ENCODE results near the gene SLC41A3. TPM values are rescaled to one million over a fixed set of nuclear protein-coding genes. Genes with fewer than 3 reads are reported as not detected.
"Not testable (repeated sequence)": the region's sequence is repeated elsewhere in the genome, so short reads cannot be mapped to it uniquely, and the experiment has no call there.

Gene SLC41A3
- total RNA-seq, 1 donor from 2014 or later, result 18.0 TPM

DNA sequence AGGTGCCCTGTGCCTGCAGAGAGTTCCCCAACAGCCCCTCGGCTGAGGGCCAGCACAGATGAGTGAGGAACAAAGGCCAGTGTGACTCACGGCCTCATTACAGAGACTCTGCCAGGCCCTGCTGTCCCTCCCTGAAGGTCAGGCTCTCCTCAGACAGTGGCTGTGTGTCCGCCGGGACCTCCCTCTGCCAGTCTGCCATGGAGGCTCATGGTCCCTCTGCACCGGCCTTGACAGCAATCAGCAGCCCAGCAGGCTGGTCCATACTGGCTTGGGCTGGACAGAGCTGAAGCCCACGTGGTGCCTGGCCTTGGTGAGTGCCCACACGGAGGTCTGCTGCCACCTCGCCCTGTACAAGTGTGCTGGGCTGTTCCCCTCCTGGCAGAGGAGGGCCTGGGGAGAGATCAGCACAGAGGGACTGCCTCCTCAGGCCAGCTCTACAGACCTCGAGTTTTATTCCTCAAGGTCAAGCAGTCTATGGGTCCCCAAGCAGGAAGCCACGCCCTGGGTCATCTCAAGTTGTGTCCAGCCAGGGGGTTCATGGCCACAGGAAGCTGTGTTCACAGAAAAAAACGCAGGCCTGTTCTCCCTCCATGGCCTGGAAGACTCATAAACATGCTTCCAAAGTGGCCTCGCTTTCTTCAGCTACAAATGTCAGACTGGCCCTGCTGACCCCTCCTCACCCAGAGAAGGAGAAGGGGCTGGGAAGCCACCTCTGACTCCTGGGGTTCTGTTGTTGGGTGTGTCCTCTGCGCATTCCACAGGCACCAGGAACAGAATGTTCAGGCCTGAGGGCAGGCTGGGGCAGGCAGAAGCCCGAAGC is 27.0 kb downstream of the SLC41A3 start:
- intact Hi-C loops (cut with micrococcal nuclease), result no loop called here

DNA sequence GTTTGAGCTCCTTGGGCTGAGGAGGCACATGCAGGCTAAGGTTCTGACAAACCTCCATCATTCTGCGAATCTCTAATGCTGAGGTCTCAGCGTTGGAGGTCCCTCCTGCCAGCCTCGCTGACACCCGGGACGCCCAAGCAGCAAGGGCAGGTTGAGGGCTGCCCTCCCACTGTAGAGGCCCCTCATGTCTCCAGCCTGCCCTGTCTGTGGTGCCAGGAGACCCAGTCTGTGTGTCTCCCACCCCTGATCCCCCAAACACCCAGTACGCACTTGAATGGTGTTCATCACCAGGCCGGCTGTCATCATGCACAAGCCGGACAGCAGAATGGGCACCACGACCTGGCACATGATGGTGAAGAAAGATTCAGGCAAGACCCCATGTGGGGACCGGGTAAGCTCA is 27.8 kb downstream of the SLC41A3 start:
- intact Hi-C loops (cut with micrococcal nuclease), result no loop called here

DNA sequence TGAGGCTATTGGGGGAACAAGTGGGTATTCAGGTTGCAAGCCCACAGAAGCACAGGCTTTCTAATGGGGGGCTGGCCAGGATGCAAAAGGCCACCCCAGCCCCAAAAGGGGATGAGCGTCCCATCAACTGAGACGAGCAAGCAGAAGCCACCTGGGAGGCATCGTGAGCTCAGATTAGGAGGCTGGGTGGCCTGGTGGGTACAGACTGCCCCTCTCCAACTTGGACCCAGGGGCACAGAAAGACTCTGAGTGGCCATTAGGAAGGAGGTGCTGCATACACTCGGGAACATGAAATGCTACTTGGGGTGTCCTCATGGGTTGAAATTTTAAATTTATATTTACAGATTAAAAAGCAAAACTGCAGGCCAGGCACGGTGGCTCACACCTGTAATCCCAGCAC is 29.1 kb downstream of the SLC41A3 start:
- intact Hi-C loops (cut with micrococcal nuclease), result no loop called here

DNA sequence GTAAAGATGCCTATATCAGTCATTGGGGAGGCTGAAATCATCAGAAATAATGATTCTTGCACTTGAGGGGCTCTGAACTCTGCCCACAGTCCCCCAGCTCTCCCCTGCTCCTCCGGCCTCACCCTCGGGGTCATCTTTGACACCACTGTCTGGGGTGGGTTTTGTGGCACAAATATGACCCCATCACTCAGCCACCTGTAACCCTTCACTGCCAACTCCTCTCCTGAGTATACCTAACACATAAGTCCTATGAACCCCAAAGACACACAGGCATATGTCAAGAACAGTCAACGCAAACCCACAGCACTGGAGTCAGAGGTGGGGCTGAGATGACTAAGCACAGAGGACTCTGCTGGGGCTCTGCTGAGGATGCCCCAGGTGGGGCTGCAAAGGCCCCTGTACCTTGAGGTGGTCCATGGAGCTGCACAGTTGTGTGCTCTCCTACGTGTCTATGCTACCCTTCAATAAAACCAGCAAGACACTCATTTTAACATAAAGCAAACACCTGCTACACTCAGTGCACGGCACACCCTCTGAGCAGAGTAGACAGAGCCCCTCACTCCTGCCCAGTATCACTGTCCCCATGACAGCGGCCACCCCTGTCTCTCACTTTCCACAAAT is 29.9 kb downstream of the SLC41A3 start:
- intact Hi-C loops (cut with micrococcal nuclease), result no loop called here

DNA sequence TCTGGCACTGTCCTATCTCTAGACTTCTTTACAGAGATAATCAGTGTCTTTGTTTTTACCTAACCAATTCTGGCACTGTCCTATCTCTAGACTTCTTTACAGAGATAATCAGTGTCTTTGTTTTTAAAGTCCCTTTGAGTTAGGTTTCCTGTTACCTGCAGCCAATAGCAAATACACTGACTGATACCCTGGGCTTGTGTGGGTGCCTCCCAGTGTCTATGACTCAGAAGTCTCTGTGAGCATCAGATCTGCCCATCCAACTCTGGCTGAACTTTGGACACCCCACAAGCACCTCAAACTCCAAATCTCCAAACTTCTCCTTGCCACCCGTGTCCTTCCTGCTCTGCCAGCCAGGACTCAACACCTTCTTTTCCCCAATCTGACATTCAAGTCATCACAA is 30.4 kb downstream of the SLC41A3 start:
- intact Hi-C loops (cut with micrococcal nuclease), result no loop called here

DNA sequence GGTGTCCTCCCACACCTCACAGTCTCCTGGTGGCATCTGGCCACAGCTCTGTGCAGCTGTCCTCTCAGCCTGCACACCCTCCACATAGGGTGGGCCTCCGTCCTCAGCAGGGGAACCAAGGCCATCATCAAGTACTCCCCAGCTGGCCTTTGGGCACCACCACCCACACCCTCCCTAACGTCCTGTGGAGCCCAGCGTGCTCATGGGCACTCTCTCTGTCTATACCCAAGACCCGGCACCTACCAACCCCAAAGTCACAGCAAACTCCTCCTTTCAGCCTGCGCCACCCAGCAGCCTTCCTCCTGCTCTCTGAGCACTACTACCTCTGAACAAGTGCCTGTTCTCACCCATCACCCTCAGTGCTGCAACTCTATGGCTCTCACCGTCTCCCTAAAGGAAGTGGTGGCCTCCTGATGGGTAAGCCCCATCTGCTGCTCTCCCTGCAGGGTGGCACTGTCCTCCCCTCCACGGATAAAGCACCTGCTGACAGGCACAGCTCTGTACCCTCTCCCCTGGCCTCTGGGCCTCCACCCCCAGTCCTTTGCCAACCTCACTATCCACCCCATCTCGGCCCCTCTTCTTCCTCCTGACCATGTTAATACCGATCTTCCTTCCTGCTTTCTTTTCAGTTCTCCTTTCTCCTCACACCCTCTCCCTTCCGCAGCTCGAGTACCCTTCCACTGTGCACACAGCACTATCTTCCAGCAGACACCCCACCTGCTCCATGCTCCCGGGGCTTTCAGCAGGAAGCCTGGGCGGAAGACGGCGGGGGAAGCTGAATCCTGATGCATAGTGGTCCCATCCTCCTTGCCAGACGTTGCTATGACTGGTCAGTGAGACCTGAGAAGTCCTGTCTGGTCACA is 31.5 kb downstream of the SLC41A3 start:
- intact Hi-C loops (cut with micrococcal nuclease), result no loop called here

DNA sequence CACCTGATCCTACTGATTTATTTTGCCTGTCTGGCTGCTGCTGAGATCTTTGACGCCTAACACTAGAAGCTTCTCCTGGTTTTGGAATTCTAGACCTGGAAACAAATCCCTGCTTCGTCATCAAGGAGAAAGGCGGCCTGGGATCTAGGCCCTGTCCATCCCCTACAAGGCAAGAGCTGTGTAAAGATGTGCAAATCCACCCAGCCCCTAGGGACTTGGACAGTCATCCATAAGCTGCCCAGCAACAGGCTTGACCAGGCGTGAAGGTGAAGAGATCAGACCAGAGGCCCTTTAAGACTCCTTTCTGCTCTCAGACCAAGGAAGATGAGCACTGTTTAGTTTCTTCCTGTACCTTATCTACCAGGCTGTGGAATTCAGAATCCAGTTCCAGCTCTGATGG is 32.2 kb downstream of the SLC41A3 start:
- intact Hi-C loops (cut with micrococcal nuclease), result no loop called here

DNA sequence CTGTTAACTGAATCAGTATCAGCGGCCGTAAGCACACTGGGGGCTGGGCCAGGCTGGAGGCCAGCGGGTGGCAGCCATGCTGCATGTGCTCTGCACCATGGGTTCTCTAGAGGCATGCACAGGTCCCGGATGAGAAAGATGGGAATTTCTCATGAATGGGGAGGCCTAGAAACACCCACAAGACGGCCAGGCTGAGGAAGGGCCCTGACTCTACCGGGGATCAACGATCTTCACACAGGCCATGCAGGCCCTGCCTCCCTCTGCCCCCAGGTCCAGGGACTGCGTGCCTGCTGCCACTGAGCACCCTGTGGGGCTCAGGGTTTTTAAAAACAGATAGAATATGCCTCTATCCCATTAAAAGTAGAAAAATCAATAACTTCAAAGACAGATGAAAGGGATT is 32.7 kb downstream of the SLC41A3 start:
- intact Hi-C loops (cut with micrococcal nuclease), result no loop called here

DNA sequence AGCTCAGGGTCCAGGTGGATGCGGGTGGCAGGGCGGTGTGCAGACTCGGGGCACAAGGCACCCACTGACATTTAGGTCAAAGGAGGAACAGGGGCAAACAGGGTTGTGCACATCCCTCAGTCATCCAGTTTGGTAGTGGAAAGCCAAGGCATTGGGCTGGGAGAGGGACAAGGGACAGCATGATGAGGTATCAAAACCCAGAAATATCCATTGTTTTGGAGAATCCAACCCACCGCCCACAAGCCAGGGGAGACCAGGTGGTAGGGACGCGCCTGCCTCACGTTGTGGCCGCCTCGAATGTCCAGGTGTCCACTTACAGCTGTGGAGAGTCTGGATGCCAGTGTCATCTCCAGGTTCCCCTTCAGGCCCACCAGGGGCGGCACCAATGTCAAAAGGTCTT is 33.3 kb downstream of the SLC41A3 start:
- intact Hi-C loops (cut with micrococcal nuclease), result no loop called here

DNA sequence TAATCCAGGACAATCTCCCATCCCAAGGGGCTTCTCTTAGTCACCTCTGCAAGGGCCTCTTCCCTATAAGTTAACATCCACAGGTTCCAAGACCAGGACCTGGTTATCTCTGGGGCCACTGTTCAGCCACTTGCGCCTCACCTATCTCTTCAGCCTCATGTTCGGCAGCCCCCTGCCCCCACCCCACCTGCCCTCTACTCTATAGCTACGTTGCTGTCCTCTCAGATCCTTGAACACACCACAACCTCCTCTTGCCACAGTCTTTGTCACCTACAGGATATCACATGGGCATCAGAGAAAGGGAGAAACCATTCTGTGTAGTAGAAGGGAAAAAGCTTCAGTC is 33.9 kb downstream of the SLC41A3 start:
- intact Hi-C loops (cut with micrococcal nuclease), result no loop called here

DNA sequence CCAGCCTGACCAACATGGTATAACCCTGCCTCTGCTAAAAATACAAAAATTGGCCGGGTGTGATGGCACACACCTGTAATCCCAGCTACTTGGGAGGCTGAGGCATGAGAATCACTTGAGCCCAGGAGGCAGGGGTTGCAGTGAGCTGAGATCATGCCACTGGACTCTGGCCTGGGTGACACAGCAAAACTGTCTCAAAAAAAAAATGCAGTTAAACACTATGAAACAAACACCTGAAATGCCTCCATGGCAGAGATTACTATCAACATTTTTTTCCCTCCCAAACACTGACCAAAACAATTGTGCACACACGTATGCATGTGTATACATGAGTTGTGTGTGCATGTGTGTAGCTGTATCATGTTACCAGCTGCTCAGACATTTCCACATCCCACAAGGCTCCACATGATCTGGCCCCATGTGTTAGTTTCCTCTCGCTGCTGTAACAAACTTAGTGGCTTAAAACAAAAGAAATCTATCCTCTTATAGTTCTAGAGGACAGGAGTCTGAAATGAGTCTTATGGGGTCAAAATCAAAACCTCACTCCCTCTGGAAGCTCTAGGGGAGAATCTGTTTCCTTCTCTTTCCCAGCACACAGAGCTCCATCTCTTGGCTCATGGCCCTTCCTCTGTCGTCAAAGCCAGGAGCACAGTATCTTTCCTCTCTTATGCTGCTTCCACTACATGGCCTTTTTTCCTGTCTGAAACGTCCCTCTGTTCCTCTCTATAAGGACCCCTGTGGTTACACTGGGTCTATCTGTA is 34.5 kb downstream of the SLC41A3 start:
- intact Hi-C loops (cut with micrococcal nuclease), result no loop called here

DNA sequence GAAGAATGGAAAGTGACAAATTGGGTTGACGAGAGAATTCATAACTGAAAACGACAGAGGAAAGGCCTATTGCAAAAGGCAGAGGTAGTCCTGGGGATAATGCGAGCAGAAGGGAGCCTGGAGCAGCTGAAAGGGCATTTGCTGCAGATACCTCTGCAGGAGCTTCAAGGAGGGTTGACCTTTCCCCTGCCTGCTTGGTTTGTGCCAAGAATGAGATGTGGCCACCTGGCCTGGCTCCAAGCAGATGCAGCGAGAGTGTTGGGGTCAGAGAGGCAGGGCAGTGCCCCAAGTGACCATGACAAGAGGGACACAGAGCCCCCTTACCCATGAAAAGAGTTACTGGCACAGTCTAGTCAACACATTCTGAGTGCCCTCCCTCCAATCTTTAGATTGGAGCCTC is 43.5 kb downstream of the SLC41A3 start:
- intact Hi-C loops (cut with micrococcal nuclease), result no loop called here

DNA sequence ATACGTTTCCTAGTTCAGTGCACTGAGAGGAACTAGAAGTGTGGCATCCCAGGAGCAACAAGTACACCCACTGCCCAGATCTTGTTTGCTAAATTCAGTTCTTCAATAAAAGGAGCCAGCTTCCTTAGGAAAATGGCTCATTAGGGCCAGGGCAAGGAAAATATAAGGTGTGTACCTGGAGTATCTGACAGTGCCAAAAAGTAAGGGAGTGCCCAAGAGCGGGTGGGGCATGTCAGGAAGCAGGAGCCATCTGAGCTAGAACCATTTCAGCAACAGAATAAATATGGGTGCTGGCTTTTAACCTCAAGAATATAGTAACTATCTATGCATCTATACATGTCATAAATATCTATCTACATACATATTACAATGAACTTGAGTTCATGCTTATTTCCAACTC is 44.1 kb downstream of the SLC41A3 start:
- intact Hi-C loops (cut with micrococcal nuclease), result no loop called here

DNA sequence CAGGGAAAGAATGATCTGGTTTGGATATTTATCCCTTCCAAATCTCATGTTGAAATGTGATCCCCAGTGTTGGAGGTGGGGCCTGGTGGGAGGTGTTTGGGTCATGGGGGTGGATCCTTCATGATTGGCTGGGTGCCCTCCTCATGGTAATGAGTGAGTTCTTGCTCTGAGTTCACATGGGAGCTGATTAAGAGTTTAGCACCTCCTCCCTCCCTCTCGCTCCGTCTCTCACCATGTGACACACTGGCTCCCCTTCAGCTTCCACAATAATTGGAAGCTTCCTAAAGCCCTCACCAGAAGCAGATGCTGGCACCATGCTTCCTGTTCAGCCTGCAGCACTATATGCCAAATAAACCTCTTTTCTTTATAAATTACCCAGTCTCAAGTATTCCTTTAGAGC is 45.1 kb downstream of the SLC41A3 start:
- intact Hi-C loops (cut with micrococcal nuclease), result not testable (repeated sequence)

DNA sequence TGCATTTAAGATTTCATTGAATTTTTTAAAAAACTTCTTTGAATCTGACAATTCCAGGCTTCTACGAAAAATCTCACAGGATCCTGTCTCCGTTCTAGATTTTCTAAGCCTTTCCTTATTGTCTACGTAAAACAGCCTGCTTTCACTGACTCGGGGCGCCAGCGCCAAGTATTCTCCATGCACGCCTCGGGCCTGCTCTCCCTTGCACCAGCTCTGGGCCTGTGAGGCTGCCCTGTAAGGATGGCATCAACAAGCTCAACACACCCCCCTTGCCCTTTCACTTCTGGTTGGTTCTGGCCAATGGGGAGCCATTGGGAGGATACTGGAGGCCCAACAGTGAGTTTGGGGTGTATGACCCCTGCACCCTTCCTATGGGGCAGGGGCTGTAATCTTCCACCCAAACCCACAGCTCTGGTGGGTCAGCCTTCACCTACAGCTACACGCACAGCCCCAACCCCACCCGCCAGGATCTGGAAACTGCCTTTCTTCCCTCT is 47.8 kb downstream of the SLC41A3 start:
- intact Hi-C loops (cut with micrococcal nuclease), result no loop called here

DNA sequence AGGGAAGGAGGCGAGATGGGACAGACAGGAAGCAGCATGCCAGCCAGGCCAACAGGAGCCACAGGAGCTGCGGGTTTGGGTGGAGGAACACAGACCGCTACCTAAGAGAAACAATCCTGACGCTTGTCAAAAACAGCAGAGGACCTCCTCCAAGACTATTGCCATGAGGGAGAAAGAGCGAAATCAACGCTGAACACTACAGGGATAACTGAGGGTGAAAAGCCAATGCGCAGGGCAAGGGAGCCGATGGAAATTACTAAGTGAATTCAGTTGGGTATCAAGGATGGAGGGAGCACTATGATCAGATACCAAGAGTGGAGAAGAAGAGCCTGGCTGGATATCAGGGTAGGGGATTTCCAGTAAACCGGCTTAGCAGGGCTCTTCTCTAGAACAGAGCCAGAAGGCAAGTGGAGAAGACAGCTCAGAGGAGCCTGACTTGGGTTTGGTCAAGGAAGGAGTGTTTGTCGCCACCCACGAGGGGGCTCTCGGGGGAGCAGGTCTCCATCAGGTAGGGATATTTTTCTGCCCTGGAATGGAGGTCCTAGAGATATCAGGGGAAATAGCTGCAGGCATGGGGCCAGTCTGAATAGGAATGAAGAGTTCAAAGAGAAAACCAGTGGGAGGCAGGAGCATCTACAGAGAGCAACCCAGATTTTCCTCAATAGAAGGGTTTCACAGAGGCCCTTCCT is 48.4 kb downstream of the SLC41A3 start:
- intact Hi-C loops (cut with micrococcal nuclease), result no loop called here

DNA sequence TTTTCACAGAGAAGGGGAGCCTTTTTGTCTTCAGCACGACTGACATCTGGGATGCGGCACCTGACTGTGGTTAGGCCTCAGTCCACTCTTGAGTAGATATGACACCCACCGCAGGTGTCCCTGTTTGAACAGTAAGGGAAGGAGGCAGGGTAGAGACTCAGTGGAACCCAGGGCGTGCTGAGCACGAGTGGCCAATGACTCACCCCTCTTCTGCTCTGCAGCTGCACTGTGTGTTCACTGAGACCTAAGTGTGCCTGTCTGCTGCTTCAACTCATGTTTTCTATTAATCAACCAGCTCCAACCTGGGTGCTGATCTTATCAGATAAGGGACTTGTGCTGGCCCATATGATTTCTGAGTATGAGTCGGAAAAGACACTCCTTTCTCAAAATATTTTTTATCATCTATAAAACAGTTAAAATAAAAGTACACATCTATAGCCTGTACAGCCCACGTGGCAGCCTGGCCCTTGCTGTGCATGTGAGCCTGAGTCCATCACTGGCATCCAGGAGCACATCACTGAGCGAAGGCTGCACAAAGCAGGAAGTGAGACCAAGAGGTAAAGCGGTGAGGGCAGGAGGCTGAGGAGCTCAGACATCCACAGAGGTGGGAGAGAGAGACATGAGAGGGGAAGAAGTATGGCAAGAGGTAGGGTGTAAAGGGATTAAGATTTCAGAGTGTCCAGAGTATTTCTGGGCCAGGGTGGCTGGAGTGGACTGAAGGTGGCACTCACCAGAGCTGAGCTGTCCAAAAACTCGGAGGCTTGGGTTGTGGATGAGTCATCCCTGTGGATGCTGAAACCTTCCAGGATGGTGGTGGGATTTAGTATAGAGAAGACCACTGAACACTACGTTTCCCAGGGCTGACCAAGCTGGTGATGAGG is 49.2 kb downstream of the SLC41A3 start:
- intact Hi-C loops (cut with micrococcal nuclease), result no loop called here

DNA sequence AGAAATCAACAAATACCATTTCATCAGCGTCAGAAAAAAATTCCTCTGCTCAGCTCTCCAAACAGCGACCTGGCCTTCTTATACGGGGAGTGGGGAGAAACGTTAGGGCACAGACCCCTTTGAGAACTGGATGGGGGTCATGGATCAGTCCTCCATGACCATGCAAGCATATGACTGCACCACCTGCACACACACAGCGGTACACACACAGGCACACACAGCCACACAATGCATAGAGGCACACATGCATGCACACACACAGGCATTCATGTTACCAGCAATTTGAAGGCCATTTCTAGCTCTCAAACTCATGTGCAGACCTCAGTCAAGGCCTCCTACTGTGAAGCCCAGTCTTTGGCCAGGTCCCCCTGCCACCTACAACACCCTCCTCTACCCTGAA is 50.2 kb downstream of the SLC41A3 start:
- intact Hi-C loops (cut with micrococcal nuclease), result no loop called here

DNA sequence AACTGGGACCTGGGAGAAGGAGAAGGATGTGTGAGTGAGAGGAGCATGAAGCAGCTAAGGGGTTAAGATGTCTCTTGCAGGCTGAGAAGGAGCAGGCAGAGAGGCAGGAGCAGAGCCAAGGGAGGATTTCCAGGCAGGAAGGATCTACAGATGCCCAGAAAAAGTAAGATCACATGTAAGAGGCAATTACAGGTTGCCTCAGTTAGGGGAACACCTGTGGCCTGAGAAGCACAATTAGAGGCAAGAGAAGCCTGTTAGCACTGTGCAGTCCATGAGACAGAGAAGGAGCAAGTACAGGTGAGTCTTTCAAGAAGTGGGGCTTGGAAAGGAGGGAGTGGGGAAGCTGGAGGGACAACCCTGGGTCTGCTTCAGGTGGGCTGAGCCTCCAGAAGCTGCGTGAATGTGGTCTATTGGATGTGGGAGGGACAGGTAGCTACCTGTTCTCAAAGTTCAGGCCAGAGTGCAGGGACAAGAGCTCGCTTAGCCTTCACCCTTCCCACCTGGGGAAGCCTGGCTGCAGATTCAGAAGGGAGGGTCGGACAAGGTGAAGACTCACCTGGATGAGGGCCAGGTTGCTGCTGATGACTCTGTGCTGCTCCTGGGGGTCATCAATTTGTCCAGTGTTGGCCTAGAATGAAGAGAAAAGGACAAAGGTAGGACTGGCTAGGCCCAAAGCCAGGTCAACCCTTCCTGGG is 50.7 kb downstream of the SLC41A3 start:
- intact Hi-C loops (cut with micrococcal nuclease), result no loop called here

All from T-helper 1 cell treated with Interleukin-12 subunit alpha and Interleukin-12 subunit beta and Interleukin-4 antibody, amounts not matched to agents 30 ng/mL and 1 ng/mL, for 36 hours (primary cell).